ENCODE measurements around the gene HOXD12.

The HOXD12 gene

GRCh38 chr2:176148751-176149421 lies 49.3 kb downstream of the HOXD12 start:
- no peak for DNase-seq (ENCODE audit: low spot score)

GRCh38 chr2:176149481-176149938 lies 49.9 kb downstream of the HOXD12 start:
- DNase-seq (ENCODE audit: low spot score): no peak

GRCh38 chr2:176149939-176150583 lies 50.5 kb downstream of the HOXD12 start:
- no peak for DNase-seq (ENCODE audit: low spot score)

- DNase-seq (ENCODE audit: low spot score): no peak
Observed at GRCh38 chr2:176150584-176151441, 51.2 kb downstream of the HOXD12 start.

GRCh38 chr2:176151442-176152287 lies 52.1 kb downstream of the HOXD12 start, which contains the start of gene HOXD4:
Gene HOXD4 (plus strand): TSS chr2:176151550. CDS start chr2:176151634, 84 bp downstream.
- no peak for DNase-seq (ENCODE audit: low spot score)
